Coronary artery (tissue), 2 donors: ENCODE results near the gene KCTD10.
A peak's percentile ranks its signal among the peaks of the same experiment; 100 is the strongest.

Source experiments
- DNase-seq: peaks from one replicate; pipeline ENCODE4 v3.0.0-alpha.2; 2017; ENCODE audit warnings: low spot score
- H3K27ac ChIP-seq, 2 donors: fragments of 200-600 bp; sonication (generic); one replicate each; pipeline ENCODE4 v1.5.1; 2016 to 2019
- H3K4me3 ChIP-seq: fragments of 200-600 bp; sonication (generic); 2 replicates; pipeline ENCODE4 v1.5.1; 2016; ENCODE audit warnings: mild to moderate bottlenecking, moderate library complexity
- CTCF ChIP-seq: fragments of 200-600 bp; sonication (generic); IDR thresholded peaks from one replicate; pipeline ENCODE4 v1.5.1; 2019; ENCODE audit warnings: antibody characterized with exemption

The KCTD10 gene

DNA sequence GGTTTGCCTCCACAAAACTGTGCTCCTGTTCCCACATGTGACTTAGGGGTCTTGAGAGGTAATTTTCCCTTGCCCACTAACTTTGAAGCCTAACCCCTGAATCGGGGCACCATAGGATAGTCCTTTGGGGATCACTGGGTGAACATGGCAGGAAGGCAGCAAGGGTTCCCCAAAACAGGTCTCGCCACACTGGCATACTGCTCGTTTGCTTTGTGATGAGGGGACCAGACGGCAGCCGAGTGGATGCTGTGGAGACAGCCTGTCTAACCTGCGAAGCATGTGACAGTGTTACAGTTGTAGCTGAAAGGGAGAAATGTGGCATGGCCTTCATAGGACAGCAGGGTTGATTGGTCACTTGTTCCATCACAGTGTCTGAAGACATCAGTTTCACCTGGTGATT is 42.7 kb upstream of the KCTD10 start:
- Histone ChIP-seq H3K4me3 (no peak overlapping the region), H3K27ac (peak overlapping the region in 1 of 2 donors; percentile 60)
- no peak for DNase-seq
- no peak for TF ChIP-seq CTCF

DNA sequence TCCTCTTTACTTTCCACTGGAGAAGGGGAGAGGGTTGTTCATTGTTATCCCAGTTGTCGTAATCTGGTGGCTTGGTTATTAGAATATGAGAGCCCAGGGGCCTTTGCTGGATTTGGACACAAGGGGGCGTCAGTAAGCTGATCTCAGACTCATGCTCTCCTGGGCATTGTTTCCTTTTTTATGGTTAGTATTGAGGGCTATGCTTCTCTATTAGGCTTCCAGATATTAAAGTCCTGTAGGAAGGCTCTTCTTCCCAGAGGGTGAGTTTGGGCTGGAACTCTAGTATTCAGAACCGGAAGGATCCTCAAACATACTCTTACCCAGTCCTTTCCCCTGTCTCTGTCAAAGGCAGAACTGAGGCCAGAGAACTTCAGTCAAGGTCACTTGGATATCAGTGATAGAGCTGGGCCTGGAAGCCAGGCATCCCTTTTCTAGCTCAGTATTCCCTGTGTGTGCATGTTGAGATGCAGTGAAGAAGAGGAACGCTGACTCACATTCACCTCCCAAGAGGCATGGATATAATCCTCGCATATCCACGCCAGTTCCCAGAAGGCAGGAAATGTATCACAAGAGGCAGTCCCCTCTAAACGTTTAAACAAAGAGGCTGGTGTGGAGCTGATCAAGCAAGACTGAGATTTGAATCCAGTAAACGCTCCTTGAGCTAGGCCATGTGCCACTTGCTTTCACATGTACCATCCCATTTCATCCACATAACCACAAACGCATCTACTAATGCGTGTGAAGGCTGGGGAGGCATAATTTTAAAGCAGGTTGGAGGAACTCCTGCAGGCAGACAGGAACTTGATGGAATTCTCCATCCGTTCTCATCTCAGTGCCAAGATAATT is 41.9 kb upstream of the KCTD10 start:
- no peak overlapping the region for H3K4me3 ChIP-seq
- H3K27ac ChIP-seq, result peak overlapping the region in 1 of 2 donors; percentile 60
- DNase-seq, result no peak
- peak; percentile 67 for TF ChIP-seq CTCF

DNA sequence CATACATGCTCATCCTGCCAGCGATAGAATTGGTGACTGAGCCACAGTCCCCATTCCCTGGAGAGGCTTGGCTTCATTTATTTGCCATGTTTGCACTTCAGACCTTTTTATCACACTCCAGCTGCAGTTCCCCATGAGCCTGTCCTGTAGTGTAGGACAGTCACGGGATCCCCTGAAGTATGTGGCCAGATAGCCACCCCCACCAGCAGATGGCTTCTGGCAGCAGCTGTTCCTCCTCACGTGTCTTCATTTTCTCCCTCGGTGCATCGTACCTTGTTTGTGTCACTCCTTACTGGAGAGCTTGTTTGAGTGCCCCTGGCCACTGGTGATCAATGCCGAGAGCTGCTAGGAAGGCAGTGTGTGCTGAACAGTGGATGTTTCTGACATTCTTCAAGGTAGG is 40.5 kb upstream of the KCTD10 start:
- no peak overlapping the region for H3K4me3 ChIP-seq
- H3K27ac ChIP-seq, result no peak overlapping the region
- DNase-seq, result peak; percentile 35
- TF ChIP-seq CTCF, result no peak

DNA sequence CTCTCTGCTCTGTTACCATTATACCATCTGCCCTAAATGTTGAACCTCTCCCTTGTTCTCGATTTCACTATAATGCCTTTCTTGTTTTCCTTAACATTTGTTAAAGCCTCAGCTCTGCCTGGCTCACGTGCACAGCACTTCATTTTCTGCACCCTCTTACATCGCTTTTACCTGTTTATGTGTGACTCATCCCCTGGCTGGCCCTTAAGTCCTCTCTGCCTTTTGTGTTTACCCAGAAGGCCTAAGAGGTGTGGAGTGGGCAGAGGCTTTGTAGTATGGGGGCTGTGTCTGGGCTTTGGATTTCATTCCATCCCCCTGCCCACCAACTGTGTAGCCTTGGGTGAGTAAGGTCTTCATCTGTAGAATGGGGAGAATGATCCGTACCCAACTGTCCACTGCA is 36.9 kb upstream of the KCTD10 start:
- no peak overlapping the region for H3K4me3 ChIP-seq
- no peak overlapping the region for H3K27ac ChIP-seq
- DNase-seq, result no peak
- no peak for TF ChIP-seq CTCF

GRCh38 chr12:109513051-109513450 is 36.0 kb upstream of the KCTD10 start:
- no peak for TF ChIP-seq CTCF
- Histone ChIP-seq H3K27ac (no peak overlapping the region), H3K4me3 (no peak overlapping the region)
- DNase-seq, result no peak

DNA sequence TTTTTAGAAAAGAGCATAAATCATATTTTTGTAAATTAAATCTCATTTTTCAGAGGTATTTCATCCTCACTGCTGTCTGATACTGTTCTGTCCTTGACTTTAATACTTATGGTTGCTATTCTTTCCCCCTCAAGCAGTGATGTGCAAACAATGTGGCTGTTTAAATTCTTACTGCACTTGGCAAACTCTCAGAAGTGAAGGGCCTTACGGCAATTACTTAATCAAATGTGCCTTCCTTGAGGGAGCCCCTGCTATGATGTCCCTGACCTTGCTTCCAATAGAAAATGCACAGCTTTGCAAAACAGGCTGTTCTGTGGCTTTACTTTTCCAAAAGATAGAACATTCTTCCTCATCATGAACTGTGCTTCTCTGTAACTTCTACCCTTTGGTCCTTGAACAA is 35.5 kb upstream of the KCTD10 start:
- DNase-seq, result no peak
- Histone ChIP-seq H3K4me3 (no peak overlapping the region), H3K27ac (no peak overlapping the region)
- no peak for TF ChIP-seq CTCF

DNA sequence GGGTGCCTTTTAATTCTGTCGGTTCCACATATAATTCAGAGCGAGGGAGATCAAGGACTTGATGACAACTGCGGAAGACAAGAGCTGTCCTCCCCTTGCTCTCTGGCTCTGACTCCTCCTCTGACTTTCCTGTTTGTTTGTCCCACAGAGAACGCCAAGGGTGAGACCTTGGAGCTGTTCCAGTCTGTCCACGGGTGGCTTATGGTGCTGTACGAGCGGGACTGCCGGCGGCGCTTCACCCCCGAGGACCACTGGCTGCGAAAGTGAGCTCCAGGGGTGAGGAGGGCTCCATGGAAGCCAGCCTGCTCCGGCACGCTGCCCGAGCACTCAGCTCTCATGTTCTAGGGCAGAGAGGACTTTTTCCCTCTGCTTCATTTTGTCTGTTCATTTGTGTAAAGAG is 33.1 kb upstream of the KCTD10 start:
- no peak for DNase-seq
- Histone ChIP-seq H3K27ac (no peak overlapping the region), H3K4me3 (no peak overlapping the region)
- TF ChIP-seq CTCF, result no peak
